K562 (cell line): ENCODE results near the gene ZCCHC14. TPM values are rescaled to one million over a fixed set of nuclear protein-coding genes. Genes with fewer than 3 reads are reported as not detected.

Experiments
- BRD4 ChIP-seq: fragments of 200-600 bp; sonication (generic); IDR thresholded peaks from 2 replicates; pipeline ENCODE4 v1.6.1; 2017; ENCODE audit warnings: inconsistent platforms
- CBFA2T3 ChIP-seq: fragments of 450-650 bp; IDR thresholded peaks from 2 replicates; pipeline ENCODE4 v1.6.1; 2017
- DDX20 ChIP-seq: fragments of 450-650 bp; IDR thresholded peaks from 2 replicates; pipeline ENCODE4 v1.6.1; 2016; ENCODE audit warnings: missing genetic modification characterization, low read depth, mild to moderate bottlenecking, missing compliant biosample characterization, moderate library complexity
- EP400 ChIP-seq: fragments of 450-650 bp; IDR thresholded peaks from 2 replicates; pipeline ENCODE4 v1.6.1; 2017; ENCODE audit warnings: antibody characterized with exemption, mild to moderate bottlenecking, moderate library complexity
- HCFC1 ChIP-seq: IDR thresholded peaks from 2 replicates; pipeline ENCODE4 v1.6.1; 2012; ENCODE audit warnings: low read depth, low read length, improper control_type of control experiment
- ILF3 ChIP-seq: fragments of 450-650 bp; IDR thresholded peaks from 2 replicates; pipeline ENCODE4 v1.6.1; 2018; ENCODE audit warnings: antibody characterized with exemption, mild to moderate bottlenecking, moderate library complexity, borderline replicate concordance
- MTA2 ChIP-seq: fragments of 450-650 bp; IDR thresholded peaks from 2 replicates; pipeline ENCODE4 v1.6.1; 2016; ENCODE audit warnings: low read depth
- NR2C1 ChIP-seq, 2 experiments: fragments of 450-650 bp; IDR thresholded peaks; 2 replicates each; pipeline ENCODE4 v1.6.1; 2017; ENCODE audit warnings: mild to moderate bottlenecking in 2 of 2, antibody characterized with exemption in 1 of 2, inconsistent platforms in 1 of 2, missing compliant biosample characterization in 1 of 2, missing genetic modification characterization in 1 of 2
- RCOR1 ChIP-seq, 2 experiments: IDR thresholded peaks; 2 replicates each; pipeline ENCODE4 v1.6.1; 2012; ENCODE audit warnings: low read depth in 2 of 2, low read length in 2 of 2, borderline replicate concordance in 1 of 2, improper control_type of control experiment in 1 of 2
- SAFB2 ChIP-seq: fragments of 200-400 bp; formaldehyde crosslinking; IDR thresholded peaks from 2 replicates; pipeline ENCODE4 v1.6.1; 2018; ENCODE audit warnings: borderline replicate concordance, low read length, low read depth, moderate library complexity; ENCODE audit not compliant: severe bottlenecking
- SIN3B ChIP-seq: fragments of 450-650 bp; IDR thresholded peaks from 2 replicates; pipeline ENCODE4 v1.6.1; 2017; ENCODE audit warnings: low read depth, mild to moderate bottlenecking, moderate library complexity
- SNIP1 ChIP-seq: fragments of 450-650 bp; IDR thresholded peaks from 2 replicates; pipeline ENCODE4 v1.7.1; 2017; ENCODE audit warnings: low read depth, mild to moderate bottlenecking
- STAT5B ChIP-seq: fragments of 250-450 bp; sonication (Bioruptor Pico); IDR thresholded peaks from 2 replicates; pipeline ENCODE4 v1.8.0; 2021; ENCODE audit warnings: mild to moderate bottlenecking, inconsistent platforms
- TAL1 ChIP-seq: fragments of 450-650 bp; IDR thresholded peaks from 2 replicates; pipeline ENCODE4 v1.6.1; 2016; ENCODE audit warnings: mild to moderate bottlenecking
- ZFP30 ChIP-seq: fragments of 250-450 bp; sonication (Bioruptor Pico); IDR thresholded peaks from 2 replicates; pipeline ENCODE4 v1.8.0; 2022; ENCODE audit warnings: moderate library complexity, mild to moderate bottlenecking, inconsistent platforms, borderline replicate concordance
- ZNF3 ChIP-seq: fragments of 250-450 bp; sonication (Bioruptor Pico); IDR thresholded peaks from 2 replicates; pipeline ENCODE4 v1.5.0; 2021; ENCODE audit warnings: mild to moderate bottlenecking, moderate library complexity
- ZNF384 ChIP-seq: IDR thresholded peaks from 2 replicates; pipeline ENCODE4 v1.6.1; 2012; ENCODE audit warnings: low read depth, low read length, improper control_type of control experiment
- polyA plus RNA-seq, 8 experiments: library from polyadenylated mRNA; depleted of rRNA in 4 of 8; stranded (reverse) in 5 of 8; unstranded in 3 of 8; fragments of >200 nt; fragmentation: Nextera tagmentation in 2 of 8; fragmentation: Illumina TruSeq in 1 of 8; extraction: Ambion mirVana in 2 of 8; extraction: Trizol in 1 of 8; gene quantifications; 2 replicates each; pipeline versions ENCODE4 v1.2.1 to v1.2.3, GENCODE V29; 2011 to 2014; ENCODE audit warnings: inconsistent platforms in 1 of 8, missing spikeins in 1 of 8
- total RNA-seq, 7 experiments: library from RNA; depleted of rRNA in 6 of 7; stranded (reverse); fragments of >200 nt in 6 of 7; fragmentation: Illumina TruSeq in 2 of 7; extraction: Trizol in 2 of 7; gene quantifications; 2 replicates each; pipeline versions ENCODE4 v1.2.1 to v1.2.3, GENCODE V29; 2011 to 2021; ENCODE audit warnings: low replicate concordance in 1 of 7
- TF ChIP-seq, protein P1 (sequence below): fragments of 450-650 bp; IDR thresholded peaks from 2 replicates; pipeline ENCODE4 v1.6.1; 2018; ENCODE audit warnings: mild to moderate bottlenecking, low read depth; ENCODE audit not compliant: partially characterized antibody
- TF ChIP-seq, protein P2 (sequence below): fragments of 450-650 bp; IDR thresholded peaks from 2 replicates; pipeline ENCODE4 v1.6.1; 2016
- TF ChIP-seq, protein P3 (sequence below): fragments of 250-450 bp; sonication (Bioruptor Pico); IDR thresholded peaks from 2 replicates; pipeline ENCODE4 v1.5.0; 2021; ENCODE audit warnings: mild to moderate bottlenecking, moderate library complexity
- TF ChIP-seq, protein P4 (sequence below): fragments of 450-650 bp; IDR thresholded peaks from one replicate; pipeline ENCODE4 v1.6.1; 2018; ENCODE audit warnings: mild to moderate bottlenecking, moderate library complexity; ENCODE audit not compliant: partially characterized antibody

Gene ZCCHC14
- total and polyA plus RNA-seq, 9 of the 15 experiments (the other 6 are each of a cell fraction or from before 2014, with no cell fraction given), result 1.5 to 12.4 (median 2.9) TPM

DNA sequence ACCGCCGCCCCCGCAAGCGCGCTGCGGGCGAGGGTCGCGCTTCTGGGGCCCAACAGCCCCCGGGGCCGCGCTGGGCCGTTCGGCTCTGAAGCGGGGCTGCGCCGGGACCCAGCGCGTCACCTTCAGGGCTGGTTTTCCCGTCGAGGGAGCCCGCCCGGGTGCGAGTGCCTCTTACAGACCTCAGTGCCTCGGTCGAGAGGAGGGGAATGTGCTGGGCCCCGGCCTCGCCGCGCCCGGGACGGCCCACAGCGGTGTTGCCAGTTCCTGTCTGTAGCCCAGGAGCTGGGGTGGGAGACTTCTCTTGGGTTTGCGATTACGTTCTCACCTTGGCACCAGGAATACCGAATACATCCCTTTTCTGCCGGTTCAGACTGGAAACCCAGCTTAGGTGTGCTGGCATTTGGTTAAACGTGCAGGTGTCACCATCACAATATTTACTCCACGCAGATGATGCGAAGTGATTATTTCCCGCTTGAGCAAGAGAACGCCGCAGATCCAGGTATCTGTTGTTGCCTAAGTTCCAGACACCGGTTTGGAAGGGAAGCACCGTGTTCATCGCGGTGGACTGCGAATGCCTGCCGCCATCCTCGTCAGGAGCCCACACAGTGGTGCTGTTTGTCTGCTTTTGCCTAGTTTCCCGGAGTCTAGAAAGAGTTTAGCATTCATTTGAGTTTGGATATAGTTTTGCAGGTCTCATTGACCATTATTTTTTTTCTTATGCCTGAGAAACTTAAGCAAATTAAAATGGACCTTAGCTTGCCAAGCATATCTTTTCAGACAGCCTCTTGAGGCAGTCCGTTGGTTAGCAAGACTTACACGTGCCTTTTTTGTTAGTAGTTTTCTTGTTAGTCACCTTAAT is 99.8 kb downstream of the ZCCHC14 start (continued):
- TF ChIP-seq, protein P1, sequence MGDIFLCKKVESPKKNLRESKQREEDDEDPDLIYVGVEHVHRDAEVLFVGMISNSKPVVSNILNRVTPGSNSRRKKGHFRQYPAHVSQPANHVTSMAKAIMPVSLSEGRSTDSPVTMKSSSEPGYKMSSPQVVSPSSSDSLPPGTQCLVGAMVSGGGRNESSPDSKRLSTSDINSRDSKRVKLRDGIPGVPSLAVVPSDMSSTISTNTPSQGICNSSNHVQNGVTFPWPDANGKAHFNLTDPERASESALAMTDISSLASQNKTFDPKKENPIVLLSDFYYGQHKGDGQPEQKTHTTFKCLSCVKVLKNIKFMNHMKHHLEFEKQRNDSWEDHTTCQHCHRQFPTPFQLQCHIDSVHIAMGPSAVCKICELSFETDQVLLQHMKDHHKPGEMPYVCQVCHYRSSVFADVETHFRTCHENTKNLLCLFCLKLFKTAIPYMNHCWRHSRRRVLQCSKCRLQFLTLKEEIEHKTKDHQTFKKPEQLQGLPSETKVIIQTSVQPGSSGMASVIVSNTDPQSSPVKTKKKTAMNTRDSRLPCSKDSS, result no peak
- TF ChIP-seq HCFC1 (no peak), ZNF3 (CRISPR knock-in tag) (no peak), CBFA2T3 (no peak), STAT5B (CRISPR knock-in tag) (no peak), SNIP1 (no peak), RCOR1 (IDR thresholded peaks at IDR 0.05; ENCODE audit: borderline replicate concordance in 1 of 2, low read depth in 2 of 2, low read length in 2 of 2) (no peak), TAL1 (no peak), NR2C1 (IDR thresholded peaks at IDR 0.05) (no peak), NR2C1 (tag; IDR thresholded peaks at IDR 0.05) (no peak), ZFP30 (CRISPR knock-in tag) (no peak), ILF3 (no peak), BRD4 (no peak), SAFB2 (no peak), SIN3B (no peak), MTA2 (no peak), EP400 (no peak), ZNF384 (no peak), DDX20 (tag) (no peak)
- TF ChIP-seq, protein P2, sequence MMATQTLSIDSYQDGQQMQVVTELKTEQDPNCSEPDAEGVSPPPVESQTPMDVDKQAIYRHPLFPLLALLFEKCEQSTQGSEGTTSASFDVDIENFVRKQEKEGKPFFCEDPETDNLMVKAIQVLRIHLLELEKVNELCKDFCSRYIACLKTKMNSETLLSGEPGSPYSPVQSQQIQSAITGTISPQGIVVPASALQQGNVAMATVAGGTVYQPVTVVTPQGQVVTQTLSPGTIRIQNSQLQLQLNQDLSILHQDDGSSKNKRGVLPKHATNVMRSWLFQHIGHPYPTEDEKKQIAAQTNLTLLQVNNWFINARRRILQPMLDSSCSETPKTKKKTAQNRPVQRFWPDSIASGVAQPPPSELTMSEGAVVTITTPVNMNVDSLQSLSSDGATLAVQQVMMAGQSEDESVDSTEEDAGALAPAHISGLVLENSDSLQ, result no peak
- TF ChIP-seq, protein P3, sequence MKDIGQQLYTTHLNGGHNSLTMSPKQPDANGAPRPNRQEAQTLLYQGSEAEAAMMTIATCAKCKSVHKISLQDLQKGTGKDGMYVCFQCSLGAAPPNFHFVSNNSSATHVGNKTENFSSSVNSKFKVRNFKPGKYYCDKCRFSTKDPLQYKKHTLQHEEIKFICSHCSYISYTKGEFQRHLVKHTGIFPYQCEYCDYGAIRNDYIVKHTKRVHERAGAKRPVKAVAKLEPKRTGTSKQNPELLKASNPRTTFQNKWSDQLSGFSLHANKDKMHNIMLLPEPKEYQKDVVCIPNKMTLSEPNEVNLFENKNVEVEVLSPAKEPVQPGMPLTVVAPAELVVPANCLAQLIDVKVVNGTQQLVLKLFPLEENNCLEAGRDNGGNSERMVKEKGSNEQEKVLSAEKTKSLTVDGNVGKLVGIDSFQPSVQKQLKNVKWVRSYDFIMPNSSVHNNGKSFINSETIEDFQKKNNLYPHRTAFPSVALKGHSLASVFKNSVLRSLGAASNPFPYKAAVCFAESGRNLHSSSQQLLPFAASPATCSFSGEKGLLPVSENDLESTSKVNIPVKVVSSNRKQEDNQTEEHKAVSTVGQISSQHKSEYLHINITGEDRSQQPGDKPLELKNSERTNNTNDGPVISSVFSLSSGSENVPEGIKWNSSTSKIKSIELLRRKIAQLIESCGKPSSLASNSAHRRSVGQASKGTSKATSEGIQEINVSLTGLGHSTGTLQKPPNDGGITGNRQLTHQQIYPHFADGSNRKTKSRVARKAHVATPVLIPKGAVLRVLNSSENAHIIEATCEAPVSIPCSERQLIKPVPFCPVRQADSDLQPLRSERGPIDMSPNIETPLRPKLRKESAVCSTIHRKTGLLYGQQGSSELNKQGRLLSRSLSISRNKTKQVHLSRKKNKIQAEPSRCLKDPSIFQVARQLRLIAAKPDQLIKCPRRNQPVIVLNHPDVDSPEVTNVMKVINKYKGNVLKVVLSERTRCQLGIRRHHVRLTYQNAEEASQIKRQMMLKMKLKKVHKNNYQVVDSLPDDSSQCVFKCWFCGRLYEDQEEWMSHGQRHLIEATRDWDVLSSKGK (CRISPR knock-in tag), result no peak
- TF ChIP-seq, protein P4, sequence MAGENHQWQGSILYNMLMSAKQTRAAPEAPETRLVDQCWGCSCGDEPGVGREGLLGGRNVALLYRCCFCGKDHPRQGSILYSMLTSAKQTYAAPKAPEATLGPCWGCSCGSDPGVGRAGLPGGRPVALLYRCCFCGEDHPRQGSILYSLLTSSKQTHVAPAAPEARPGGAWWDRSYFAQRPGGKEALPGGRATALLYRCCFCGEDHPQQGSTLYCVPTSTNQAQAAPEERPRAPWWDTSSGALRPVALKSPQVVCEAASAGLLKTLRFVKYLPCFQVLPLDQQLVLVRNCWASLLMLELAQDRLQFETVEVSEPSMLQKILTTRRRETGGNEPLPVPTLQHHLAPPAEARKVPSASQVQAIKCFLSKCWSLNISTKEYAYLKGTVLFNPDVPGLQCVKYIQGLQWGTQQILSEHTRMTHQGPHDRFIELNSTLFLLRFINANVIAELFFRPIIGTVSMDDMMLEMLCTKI, result no peak
